Measurements from ENCODE around the gene GULP1. TPM values are rescaled to one million over a fixed set of nuclear protein-coding genes. Genes with fewer than 3 reads are reported as not detected.

The GULP1 gene
- polyA plus RNA-seq, 1 donor (not counting 4 experiments of a cell fraction or from before 2014, with no cell fraction given): 11.7 TPM

DNA sequence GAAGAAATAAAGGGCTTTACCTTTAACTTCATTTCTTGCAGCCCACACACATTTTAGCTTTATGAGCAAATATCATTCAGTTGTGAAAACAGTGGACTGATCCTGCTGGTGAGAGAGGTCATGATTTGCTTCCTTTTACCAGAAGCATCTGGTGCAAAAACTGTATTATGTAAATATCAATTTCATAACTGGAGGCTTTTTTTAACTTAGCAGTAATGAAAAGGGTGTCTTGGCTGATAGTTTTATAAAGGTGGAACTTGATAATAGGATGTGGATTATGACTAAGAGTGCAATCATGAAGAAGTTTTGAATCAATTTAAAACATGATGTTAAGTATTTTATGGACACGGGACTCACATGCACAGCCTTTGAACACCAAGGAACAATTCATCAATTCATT, 304.4 kb downstream of the GULP1 start:
- H3K79me2 ChIP-seq (ENCODE audit: control insufficient read depth, insufficient read depth, low read length): no peaks in the 10 kb centered on the region

DNA sequence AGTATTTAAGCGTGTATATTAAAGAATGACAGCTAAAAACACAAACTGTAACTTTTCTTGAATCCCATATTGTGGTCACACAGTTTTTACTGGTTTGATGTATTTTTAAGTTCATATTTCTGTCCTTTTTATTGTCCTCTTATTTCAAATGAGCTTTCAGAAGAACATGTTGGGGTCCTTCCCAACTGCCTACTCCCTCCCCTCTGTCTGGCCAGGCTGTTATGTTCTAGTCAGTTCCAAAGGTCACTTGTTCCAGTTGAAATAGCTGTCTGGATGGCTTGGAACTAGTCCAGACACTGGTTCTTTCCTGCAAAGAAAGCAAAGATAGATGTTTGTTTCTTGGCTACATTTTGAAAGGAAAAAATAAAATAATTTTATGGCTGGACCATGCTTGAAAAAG, 306.9 kb downstream of the GULP1 start:
- Histone ChIP-seq H3K9me3 (ENCODE audit: control insufficient read depth, low read depth, low read length) (no peaks in the 10 kb centered on the region), H3K4me3 (ENCODE audit: control insufficient read depth in 2 of 3, extremely low read depth in 1 of 3, insufficient read depth in 2 of 3, low read depth in 1 of 3, low read length in 3 of 3) (no peak overlapping the region), H3K4me1 (ENCODE audit: control insufficient read depth, extremely low read depth, insufficient read depth, low read length) (no peaks in the 10 kb centered on the region), H3K36me3 (ENCODE audit: control insufficient read depth in 2 of 2, extremely low read depth in 1 of 2, insufficient read depth in 2 of 2, low read length in 2 of 2) (no peaks in the 10 kb centered on the region), H3K9ac (ENCODE audit: control insufficient read depth, extremely low read depth, insufficient read depth, low read length) (no peak overlapping the region), H3K9me1 (ENCODE audit: control insufficient read depth, extremely low read depth, insufficient read depth, low read length) (no peaks in the 10 kb centered on the region), H3K27me3 (ENCODE audit: control insufficient read depth, extremely low read depth, insufficient read depth, low read length) (no peaks in the 10 kb centered on the region), H3K27ac (ENCODE audit: control insufficient read depth, insufficient read depth, low read length) (no peak overlapping the region), H2AFZ (ENCODE audit: control insufficient read depth, low read length) (no peak overlapping the region), H3K79me2 (ENCODE audit: control insufficient read depth, insufficient read depth, low read length) (no peaks in the 10 kb centered on the region), H4K20me1 (ENCODE audit: control insufficient read depth, extremely low read depth, insufficient read depth, low read length) (no peaks in the 10 kb centered on the region), H3K4me2 (ENCODE audit: control insufficient read depth, extremely low read depth, insufficient read depth, low read depth, low read length) (no peak overlapping the region)
- DNase-seq (ENCODE audit: low read depth, low spot score) (no peak), FAIRE-seq (no peak)
- TF ChIP-seq, protein P1, sequence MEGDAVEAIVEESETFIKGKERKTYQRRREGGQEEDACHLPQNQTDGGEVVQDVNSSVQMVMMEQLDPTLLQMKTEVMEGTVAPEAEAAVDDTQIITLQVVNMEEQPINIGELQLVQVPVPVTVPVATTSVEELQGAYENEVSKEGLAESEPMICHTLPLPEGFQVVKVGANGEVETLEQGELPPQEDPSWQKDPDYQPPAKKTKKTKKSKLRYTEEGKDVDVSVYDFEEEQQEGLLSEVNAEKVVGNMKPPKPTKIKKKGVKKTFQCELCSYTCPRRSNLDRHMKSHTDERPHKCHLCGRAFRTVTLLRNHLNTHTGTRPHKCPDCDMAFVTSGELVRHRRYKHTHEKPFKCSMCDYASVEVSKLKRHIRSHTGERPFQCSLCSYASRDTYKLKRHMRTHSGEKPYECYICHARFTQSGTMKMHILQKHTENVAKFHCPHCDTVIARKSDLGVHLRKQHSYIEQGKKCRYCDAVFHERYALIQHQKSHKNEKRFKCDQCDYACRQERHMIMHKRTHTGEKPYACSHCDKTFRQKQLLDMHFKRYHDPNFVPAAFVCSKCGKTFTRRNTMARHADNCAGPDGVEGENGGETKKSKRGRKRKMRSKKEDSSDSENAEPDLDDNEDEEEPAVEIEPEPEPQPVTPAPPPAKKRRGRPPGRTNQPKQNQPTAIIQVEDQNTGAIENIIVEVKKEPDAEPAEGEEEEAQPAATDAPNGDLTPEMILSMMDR (optimal IDR thresholded peaks at IDR 0.05 in 1 of 3, IDR thresholded peaks at IDR 0.05 in 1 of 3, conservative IDR thresholded peaks at IDR 0.05 in 1 of 3; ENCODE audit: extremely low read depth in 1 of 3, insufficient read depth in 2 of 3, low read length in 3 of 3): no peak
- TF ChIP-seq EZH2 (IDR thresholded peaks at IDR 0.05; ENCODE audit: low read length): no peak
- dilution Hi-C loops (cut with MboI; ENCODE audit: extremely low pct_ligation_motif_present, low sequenced_read_pairs): no loop called here

More for the DNA sequence above, 304.4 kb downstream of the GULP1 start:
- DNase-seq (ENCODE audit: low read depth, low spot score) (no peak), FAIRE-seq (no peak)
- Histone ChIP-seq H3K4me2 (ENCODE audit: control insufficient read depth, extremely low read depth, insufficient read depth, low read depth, low read length) (no peak overlapping the region), H3K4me1 (ENCODE audit: control insufficient read depth, extremely low read depth, insufficient read depth, low read length) (no peaks in the 10 kb centered on the region), H4K20me1 (ENCODE audit: control insufficient read depth, extremely low read depth, insufficient read depth, low read length) (no peaks in the 10 kb centered on the region), H3K36me3 (ENCODE audit: control insufficient read depth in 2 of 2, extremely low read depth in 1 of 2, insufficient read depth in 2 of 2, low read length in 2 of 2) (no peaks in the 10 kb centered on the region), H3K9ac (ENCODE audit: control insufficient read depth, extremely low read depth, insufficient read depth, low read length) (no peak overlapping the region), H2AFZ (ENCODE audit: control insufficient read depth, low read length) (no peak overlapping the region), H3K27me3 (ENCODE audit: control insufficient read depth, extremely low read depth, insufficient read depth, low read length) (no peaks in the 10 kb centered on the region), H3K4me3 (ENCODE audit: control insufficient read depth in 2 of 3, extremely low read depth in 1 of 3, insufficient read depth in 2 of 3, low read depth in 1 of 3, low read length in 3 of 3) (no peak overlapping the region), H3K9me1 (ENCODE audit: control insufficient read depth, extremely low read depth, insufficient read depth, low read length) (no peaks in the 10 kb centered on the region), H3K9me3 (ENCODE audit: control insufficient read depth, low read depth, low read length) (no peaks in the 10 kb centered on the region), H3K27ac (ENCODE audit: control insufficient read depth, insufficient read depth, low read length) (no peak overlapping the region)
- TF ChIP-seq, protein P1 (optimal IDR thresholded peaks at IDR 0.05 in 1 of 3, IDR thresholded peaks at IDR 0.05 in 1 of 3, conservative IDR thresholded peaks at IDR 0.05 in 1 of 3; ENCODE audit: extremely low read depth in 1 of 3, insufficient read depth in 2 of 3, low read length in 3 of 3): no peak
- no peak for TF ChIP-seq EZH2 (IDR thresholded peaks at IDR 0.05; ENCODE audit: low read length)
- dilution Hi-C loops (cut with MboI; ENCODE audit: extremely low pct_ligation_motif_present, low sequenced_read_pairs): no loop called here
